HepG2 (cell line): ENCODE measurements around the gene FRS2. TPM values are rescaled to one million over a fixed set of nuclear protein-coding genes. Genes with fewer than 3 reads are reported as not detected.
"Not testable (repeated sequence)": the region's sequence is repeated elsewhere in the genome, so short reads cannot be mapped to it uniquely, and the experiment has no call there.

Source experiments
- ATAC-seq: fragments of 200-7000 bp; cut with Tn5 transposase; 3 replicates; pipeline ENCODE4 v1.9.1; 2020; ENCODE audit warnings: mild to moderate bottlenecking, moderate library complexity
- BruUV-seq: library from RNA; stranded (reverse); fragments of 400-500 nt; replicated peaks from 2 replicates; lab custom pipeline; 2021; lab: Mats Ljungman, UMichigan
- CTCF ChIA-PET: fragments of 300-600 bp; formaldehyde crosslinking; extraction: SDS; loops from one replicate; lab custom pipeline; 2021; ENCODE audit warnings: low total read pairs, inconsistent platforms, low intra/inter-chr PET ratio; lab: Yijun Ruan, JAX
- POLR2A ChIA-PET: fragments of 350-600 bp; sonication (Branson Sonifier 250); formaldehyde crosslinking; loops from one replicate; lab custom pipeline; 2020; ENCODE audit warnings: antibody characterized with exemption, inconsistent platforms; lab: Yijun Ruan, JAX
- DNase-seq: peaks from one replicate; pipeline ENCODE4 v3.0.0-alpha.2; 2015; ENCODE audit warnings: low spot score
- FAIRE-seq: peaks from 3 replicates; lab custom pipeline; 2011; peaks lifted over from hg19 to GRCh38; lab: Jason Lieb, UNC
- H2AFZ ChIP-seq: one replicate; pipeline ENCODE4 v1.6.1; 2011; ENCODE audit warnings: low read length, inconsistent platforms
- H3K27ac ChIP-seq: fragments of 300-600 bp; 3 replicates; pipeline ENCODE4 v1.8.0; 2011; ENCODE audit warnings: mixed run types, mild to moderate bottlenecking, mixed read lengths, low read length, inconsistent platforms; ENCODE audit not compliant: insufficient read depth; ENCODE audit errors: extremely low read length
- H3K27me3 ChIP-seq, 2 experiments: fragments of 200-600 bp in 1 of 2; 2 replicates in 1 of 2; 3 replicates in 1 of 2; pipeline versions ENCODE4 v1.6.0 to v1.8.0; 2011; ENCODE audit warnings: low read length in 2 of 2, mild to moderate bottlenecking in 2 of 2, moderate library complexity in 2 of 2, inconsistent platforms in 1 of 2; ENCODE audit not compliant: insufficient read depth in 2 of 2, control insufficient read depth in 1 of 2
- H3K36me3 ChIP-seq, 2 experiments: fragments of 200-600 bp in 1 of 2; replicated peaks in 1 of 2; 2 replicates in 1 of 2; 3 replicates in 1 of 2; pipeline versions ENCODE4 v1.5.1 to v1.8.0; 2011; ENCODE audit warnings: low read length in 2 of 2, inconsistent platforms in 1 of 2; ENCODE audit not compliant: insufficient read depth in 2 of 2, control insufficient read depth in 1 of 2
- H3K4me1 ChIP-seq: 2 replicates; pipeline ENCODE4 v1.5.1; 2012; ENCODE audit warnings: low read length, inconsistent platforms; ENCODE audit not compliant: insufficient read depth
- H3K4me2 ChIP-seq: 2 replicates; pipeline ENCODE4 v1.6.0; 2011; ENCODE audit warnings: low read depth, low read length, inconsistent platforms
- H3K4me3 ChIP-seq, 3 experiments: fragments of 200-600 bp in 1 of 3; sonication (generic), shearing (Covaris generic) in 1 of 3; replicated peaks in 1 of 3; 2 replicates each; pipeline ENCODE4 v1.5.1; 2011 to 2016; ENCODE audit warnings: low read length in 3 of 3, inconsistent platforms in 2 of 3, low read depth in 2 of 3, mild to moderate bottlenecking in 2 of 3, control low read depth in 1 of 3, mixed read lengths in 1 of 3; ENCODE audit not compliant: insufficient read depth in 1 of 3
- H3K79me2 ChIP-seq: one replicate; pipeline ENCODE4 v1.6.1; 2011; ENCODE audit warnings: low read length, inconsistent platforms; ENCODE audit not compliant: insufficient read depth
- H3K9ac ChIP-seq: 2 replicates; pipeline ENCODE4 v1.6.0; 2011; ENCODE audit warnings: mild to moderate bottlenecking, low read depth, low read length, inconsistent platforms; ENCODE audit not compliant: insufficient read depth
- H3K9me3 ChIP-seq: 2 replicates; pipeline ENCODE4 v1.5.1; 2012; ENCODE audit warnings: mild to moderate bottlenecking, low read length
- H4K20me1 ChIP-seq: 2 replicates; pipeline ENCODE4 v1.6.0; 2011; ENCODE audit warnings: inconsistent platforms, mild to moderate bottlenecking, low read length, moderate library complexity; ENCODE audit not compliant: insufficient read depth
- SP140L ChIP-seq: sonication (generic); formaldehyde crosslinking; IDR thresholded peaks from 2 replicates; pipeline ENCODE4 v1.4.0; 2020; ENCODE audit warnings: missing genetic modification reagents, borderline replicate concordance
- ZNF460 ChIP-seq: sonication (generic); formaldehyde crosslinking; IDR thresholded peaks from 2 replicates; pipeline ENCODE4 v1.5.1; 2020; ENCODE audit warnings: missing genetic modification reagents, mild to moderate bottlenecking, borderline replicate concordance
- ZNF770 ChIP-seq: sonication (generic); formaldehyde crosslinking; IDR thresholded peaks from 2 replicates; pipeline ENCODE4 v1.5.0; 2020; ENCODE audit warnings: mild to moderate bottlenecking, missing genetic modification reagents
- WGBS: methylation state at CpG from one replicate; pipeline ENCODE4 v1.1.6; 2017; ENCODE audit warnings: low lambda C conversion rate; 5-methylcytosine and 5-hydroxymethylcytosine counted together
- in situ Hi-C: cut with HindIII; loops from 2 replicates; pipeline ENCODE4 v1.10.0; 2017; ENCODE audit warnings: low pct_unique_long_range_greater_than_20kb; ENCODE audit not compliant: extremely low pct_ligation_motif_present
- intact Hi-C: fragments of 100-400 bp; cut with micrococcal nuclease; formaldehyde crosslinking; loops from one replicate; pipeline ENCODE4 v1.10.0; 2022; ENCODE audit not compliant: unreplicated experiment
- polyA plus RNA-seq, 8 experiments: library from polyadenylated mRNA; depleted of rRNA in 3 of 8; stranded (reverse) in 7 of 8; unstranded in 1 of 8; fragments of >200 nt; fragmentation: Illumina TruSeq in 4 of 8; extraction: Trizol in 4 of 8; gene quantifications; 2 replicates each; pipeline versions ENCODE4 v1.2.1 to v1.2.3, GENCODE V29; 2011 to 2016; ENCODE audit warnings: low read depth in 4 of 8, missing spikeins in 1 of 8, mixed read lengths in 1 of 8; ENCODE audit not compliant: insufficient read depth in 1 of 8
- total RNA-seq, 5 experiments: library from RNA; depleted of rRNA; stranded (reverse); fragments of >200 nt; fragmentation: Illumina TruSeq; extraction: Trizol; gene quantifications; 2 replicates each; pipeline ENCODE4 v1.2.3, GENCODE V29; 2016; ENCODE audit warnings: low read depth in 1 of 5

Gene FRS2
- total and polyA plus RNA-seq, 2 of the 13 experiments (the other 11 are each of a cell fraction or from before 2014, with no cell fraction given), result 8.3 to 16.8 TPM

- ATAC-seq (no peak), DNase-seq (no peak), FAIRE-seq (no peak)
- no peak overlapping the region for H3K4me2 ChIP-seq
- CTCF ChIA-PET, result no interaction called here
- H2AFZ ChIP-seq, result no peak overlapping the region
- H3K9ac ChIP-seq, result no peak overlapping the region
- POLR2A ChIA-PET, result no interaction called here
- 0 out of 2 replicates have a peak, but pooled peaks cover 10% of the 10 kb centered on the region for H3K4me1 ChIP-seq
- no peaks in the 10 kb centered on the region for H3K36me3 ChIP-seq
- no peak overlapping the region for H3K27ac ChIP-seq
- intact Hi-C loops, result no loop called here
- H3K9me3 ChIP-seq, result no peaks in the 10 kb centered on the region
- H3K4me3 ChIP-seq, result no peak overlapping the region
- no peaks in the 10 kb centered on the region for H4K20me1 ChIP-seq
- H3K79me2 ChIP-seq, result no peaks in the 10 kb centered on the region
- no peaks in the 10 kb centered on the region for H3K27me3 ChIP-seq
- 100% methylated on average over 1 of the region's 1 CpG for WGBS
- BruUV-seq, result no TSS peak
- in situ Hi-C loops, result no loop called here
- TF ChIP-seq SP140L, result no peak
Measured at GRCh38 chr12:69447892-69448291, 22.3 kb upstream of the FRS2 start.

GRCh38 chr12:69452598-69453132 is 17.5 kb upstream of the FRS2 start:
- H3K4me1 ChIP-seq, H3K27ac ChIP-seq, H3K36me3 ChIP-seq, POLR2A ChIA-PET, CTCF ChIA-PET, H4K20me1 ChIP-seq, H3K27me3 ChIP-seq, DNase-seq, H3K79me2 ChIP-seq, intact Hi-C loops, H3K4me3 ChIP-seq, in situ Hi-C loops, BruUV-seq, H3K9me3 ChIP-seq: not testable (repeated sequence)
- peak overlapping the region; percentile 17 for H2AFZ ChIP-seq
- 11% methylated on average over 12 of the region's 12 CpGs for WGBS
- H3K4me2 ChIP-seq, result peak overlapping the region; percentile 34
- TF ChIP-seq ZNF460 (CRISPR knock-in tag) (peak; percentile 62), ZNF770 (CRISPR knock-in tag) (peak; percentile 51; the same call in 1 of the 2 replicates)
- TF ChIP-seq, all 625 proteins: peak for 2; not testable (repeated sequence) for 623
- not testable (repeated sequence) for ATAC-seq, H3K9ac ChIP-seq, FAIRE-seq
